ENCODE measurements around the gene GALNT9. TPM values are rescaled to one million over a fixed set of nuclear protein-coding genes. Genes with fewer than 3 reads are reported as not detected.

GALNT9 gene
- total and polyA plus RNA-seq, 2 experiments from 2014 or later, result 0.33 to 1.4 TPM

- H3K9me2 ChIP-seq (ENCODE audit: insufficient read depth), result no peaks in the 10 kb centered on the region
- in situ Hi-C loops (cut with MboI), result no loop called here
- peaks cover 20% of the 10 kb centered on the region for H3K79me2 ChIP-seq (ENCODE audit: insufficient read depth)
Measured at GRCh38 chr12:132147423-132148367, 181.7 kb downstream of the GALNT9 start.

GRCh38 chr12:132146772-132147422, 182.5 kb downstream of the GALNT9 start:
- TF ChIP-seq EZH2 (IDR thresholded peaks at IDR 0.05; ENCODE audit: insufficient read depth, poor library complexity, severe bottlenecking) (no peak), EZH2phosphoT487 (IDR thresholded peaks at IDR 0.05; ENCODE audit: insufficient read depth, low read depth) (no peak)
- Histone ChIP-seq H3K4me3 (no peak overlapping the region), H3K36me3 (ENCODE audit: low read depth) (no peaks in the 10 kb centered on the region), H3K27ac (no peak overlapping the region), H4K20me1 (ENCODE audit: insufficient read depth) (no peaks in the 10 kb centered on the region), H3K9ac (no peak overlapping the region), H3K9me2 (ENCODE audit: insufficient read depth) (no peaks in the 10 kb centered on the region), H3K4me1 (ENCODE audit: insufficient read depth) (peaks cover 5% of the 10 kb centered on the region; the same call in 1 of the 2 replicates), H3K4me2 (ENCODE audit: unreplicated experiment) (no peak overlapping the region), H3K79me2 (ENCODE audit: insufficient read depth) (peaks cover 26% of the 10 kb centered on the region), H3F3A (ENCODE audit: insufficient read depth) (no peaks in the 10 kb centered on the region), H3K9me3 (ENCODE audit: low read depth) (no peaks in the 10 kb centered on the region), H2AFZ (no peak overlapping the region), H3K27me3 (replicated peaks; ENCODE audit: insufficient read depth) (no peaks in the 10 kb centered on the region)
- in situ Hi-C loops (cut with MboI), result no loop called here
- DNase-seq, result no peak
- WGBS, 2 experiments (ENCODE audit: low coverage in 1 of 2, low lambda C conversion rate in 2 of 2, missing lambda C conversion rate in 2 of 2), result 91 to 94% methylated on average over 19 of the region's 19 CpGs

More at GRCh38 chr12:132147423-132148367, 181.7 kb downstream of the GALNT9 start:
- TF ChIP-seq EZH2phosphoT487 (IDR thresholded peaks at IDR 0.05; ENCODE audit: insufficient read depth, low read depth) (no peak), EZH2 (IDR thresholded peaks at IDR 0.05; ENCODE audit: insufficient read depth, poor library complexity, severe bottlenecking) (no peak)
- Histone ChIP-seq H3K27ac (no peak overlapping the region), H3K36me3 (ENCODE audit: low read depth) (no peaks in the 10 kb centered on the region), H3K9me3 (ENCODE audit: low read depth) (no peaks in the 10 kb centered on the region), H3K9ac (no peak overlapping the region), H3K27me3 (replicated peaks; ENCODE audit: insufficient read depth) (no peaks in the 10 kb centered on the region), H3K4me3 (no peak overlapping the region), H4K20me1 (ENCODE audit: insufficient read depth) (no peaks in the 10 kb centered on the region), H3F3A (ENCODE audit: insufficient read depth) (no peaks in the 10 kb centered on the region), H3K4me2 (ENCODE audit: unreplicated experiment) (no peak overlapping the region), H2AFZ (no peak overlapping the region), H3K4me1 (ENCODE audit: insufficient read depth) (peaks cover 5% of the 10 kb centered on the region; the same call in 1 of the 2 replicates)
- no peak for DNase-seq
- 95 to 96% methylated on average over 35 to 38 of the region's 38 CpGs for WGBS, 2 experiments (ENCODE audit: low coverage in 1 of 2, low lambda C conversion rate in 2 of 2, missing lambda C conversion rate in 2 of 2)

Small RNA genes lying within 50 kb of the gene (small RNA-seq; reads per million reads assigned to genes)
- not detected for gene AC138466.3 (ENCODE audit: low read depth, low replicate concordance)

Other genes starting within 250 kb of the GALNT9 start
- gene DDX51, start 185.3 kb downstream of the GALNT9 start, total RNA-seq (2014; rRNA removed; shearing (Covaris generic)), result 7.5 and 8.2 TPM in 2 replicates
- gene DDX51, start 185.3 kb downstream of the GALNT9 start, polyA plus RNA-seq (2016; fragmentation: Nextera tagmentation; extraction: Ambion mirVana), result 3.0 and 3.7 TPM in 2 replicates
- gene NOC4L, start 185.1 kb downstream of the GALNT9 start, total RNA-seq (2014; rRNA removed; shearing (Covaris generic)), result 7.2 and 10.2 TPM in 2 replicates
- gene NOC4L, start 185.1 kb downstream of the GALNT9 start, polyA plus RNA-seq (2016; fragmentation: Nextera tagmentation; extraction: Ambion mirVana), result 22.7 and 23.1 TPM in 2 replicates
- 3.7 and 4.6 TPM in 2 replicates for gene FBRSL1, start 160.6 kb upstream of the GALNT9 start, total RNA-seq (2014; rRNA removed; shearing (Covaris generic))
- gene FBRSL1, start 160.6 kb upstream of the GALNT9 start, polyA plus RNA-seq (2016; fragmentation: Nextera tagmentation; extraction: Ambion mirVana), result 0.63 and 0.86 TPM in 2 replicates